OCI-LY1 (cell line): ENCODE results near the gene GPATCH8.

Experiments used
- H2AFZ ChIP-seq: fragments of 200-600 bp; sonication (generic), shearing (Covaris generic); 2 replicates; pipeline ENCODE4 v1.6.0; 2014; ENCODE audit warnings: antibody characterized with exemption, mild to moderate bottlenecking, low read length
- H3F3A ChIP-seq: fragments of 200-600 bp; sonication (generic), shearing (Covaris generic); 2 replicates; pipeline ENCODE4 v1.6.0; 2014; ENCODE audit warnings: mild to moderate bottlenecking, antibody characterized with exemption, low read length, moderate library complexity; ENCODE audit not compliant: insufficient read depth
- H3K27ac ChIP-seq: fragments of 200-600 bp; sonication (generic); 2 replicates; pipeline ENCODE4 v1.5.1; 2014; ENCODE audit warnings: low read length, mixed run types, mild to moderate bottlenecking, low read depth; ENCODE audit not compliant: poor library complexity, severe bottlenecking
- H3K27me3 ChIP-seq: fragments of 200-600 bp; sonication (generic); 2 replicates; pipeline ENCODE4 v1.6.0; 2014; ENCODE audit warnings: antibody characterized with exemption, mild to moderate bottlenecking, low read length, moderate library complexity; ENCODE audit not compliant: insufficient read depth
- H3K36me3 ChIP-seq: fragments of 200-600 bp; sonication (generic); 2 replicates; pipeline ENCODE4 v1.6.1; 2014; ENCODE audit warnings: mild to moderate bottlenecking, antibody characterized with exemption, low read length, moderate library complexity, mixed read lengths; ENCODE audit not compliant: insufficient read depth
- H3K4me1 ChIP-seq: fragments of 200-600 bp; sonication (generic); 2 replicates; pipeline ENCODE4 v1.5.1; 2014; ENCODE audit warnings: mild to moderate bottlenecking, low read length, moderate library complexity; ENCODE audit not compliant: insufficient read depth, severe bottlenecking
- H3K4me2 ChIP-seq: fragments of 200-600 bp; sonication (generic), shearing (Covaris generic); 2 replicates; pipeline ENCODE4 v1.6.1; 2014; ENCODE audit warnings: low read length
- H3K4me3 ChIP-seq: fragments of 200-600 bp; sonication (generic); 2 replicates; pipeline ENCODE4 v1.5.1; 2014; ENCODE audit warnings: low read length, low read depth, mild to moderate bottlenecking, mixed read lengths; ENCODE audit not compliant: poor library complexity, severe bottlenecking
- H3K79me2 ChIP-seq: fragments of 200-600 bp; shearing (Covaris generic); 2 replicates; pipeline ENCODE4 v1.6.1; 2016; ENCODE audit warnings: mixed run types, low read length, mixed read lengths; ENCODE audit not compliant: insufficient read depth
- H3K9ac ChIP-seq: fragments of 200-600 bp; sonication (generic), shearing (Covaris generic); 2 replicates; pipeline ENCODE4 v1.6.1; 2014; ENCODE audit warnings: mild to moderate bottlenecking, low read length, mixed read lengths
- H3K9me2 ChIP-seq: fragments of 200-600 bp; sonication (generic), shearing (Covaris generic); 2 replicates; pipeline ENCODE4 v1.6.1; 2014; ENCODE audit warnings: low read depth, mild to moderate bottlenecking, low read length, mixed read lengths
- H3K9me3 ChIP-seq: fragments of 200-600 bp; shearing (Covaris generic); 2 replicates; pipeline ENCODE4 v1.6.1; 2014; ENCODE audit warnings: low read length, mixed read lengths
- H4K20me1 ChIP-seq: fragments of 200-600 bp; sonication (generic), shearing (Covaris generic); 2 replicates; pipeline ENCODE4 v1.6.0; 2016; ENCODE audit warnings: mild to moderate bottlenecking, low read length; ENCODE audit not compliant: insufficient read depth
- EZH2 ChIP-seq: fragments of 200-600 bp; sonication (generic), shearing (Covaris generic); IDR thresholded peaks from 2 replicates; pipeline ENCODE4 v1.8.0; 2017; ENCODE audit warnings: borderline replicate concordance, mixed run types, mild to moderate bottlenecking, antibody characterized with exemption, low read length, moderate library complexity, mixed read lengths
- TF ChIP-seq, protein P1 (sequence below): fragments of 200-600 bp; sonication (generic), shearing (Covaris generic); IDR thresholded peaks from 2 replicates; pipeline ENCODE4 v1.5.1; 2017; ENCODE audit warnings: mild to moderate bottlenecking, antibody characterized with exemption, low read length, moderate library complexity, mixed read lengths

Gene GPATCH8

DNA sequence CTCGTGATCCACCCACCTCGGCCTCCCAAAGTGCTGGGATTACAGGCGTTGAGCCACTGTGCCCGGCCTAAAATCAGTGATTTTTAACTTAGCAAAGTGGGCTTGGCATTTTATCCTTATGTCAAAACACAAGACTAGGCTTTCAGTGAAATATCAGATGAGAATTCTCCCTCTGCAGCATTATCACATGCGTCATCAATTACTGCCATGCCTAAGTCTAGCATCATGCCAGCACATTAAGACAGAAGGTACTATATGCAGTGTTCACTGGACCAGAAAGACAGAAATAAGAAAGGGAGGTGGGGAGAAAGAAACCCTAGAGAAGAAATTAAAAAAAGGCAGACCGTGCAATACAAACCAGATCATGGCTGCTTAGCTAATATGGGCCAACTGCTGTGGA lies 29.8 kb downstream of the GPATCH8 start:
- H4K20me1 ChIP-seq, result no peaks in the 10 kb centered on the region
- no peak overlapping the region for H3K4me3 ChIP-seq
- peaks cover 21% of the 10 kb centered on the region; the same call in 1 of the 2 replicates for H3K36me3 ChIP-seq
- H2AFZ ChIP-seq, result no peak overlapping the region
- H3K4me1 ChIP-seq, result no peaks in the 10 kb centered on the region
- TF ChIP-seq EZH2, result no peak
- H3K27me3 ChIP-seq, result no peaks in the 10 kb centered on the region
- H3K9me3 ChIP-seq, result no peaks in the 10 kb centered on the region
- H3K9me2 ChIP-seq, result no peaks in the 10 kb centered on the region
- no peak overlapping the region for H3K4me2 ChIP-seq
- H3K9ac ChIP-seq, result no peak overlapping the region
- peaks cover 67% of the 10 kb centered on the region for H3K79me2 ChIP-seq
- H3F3A ChIP-seq, result no peaks in the 10 kb centered on the region
- H3K27ac ChIP-seq, result no peak overlapping the region

DNA sequence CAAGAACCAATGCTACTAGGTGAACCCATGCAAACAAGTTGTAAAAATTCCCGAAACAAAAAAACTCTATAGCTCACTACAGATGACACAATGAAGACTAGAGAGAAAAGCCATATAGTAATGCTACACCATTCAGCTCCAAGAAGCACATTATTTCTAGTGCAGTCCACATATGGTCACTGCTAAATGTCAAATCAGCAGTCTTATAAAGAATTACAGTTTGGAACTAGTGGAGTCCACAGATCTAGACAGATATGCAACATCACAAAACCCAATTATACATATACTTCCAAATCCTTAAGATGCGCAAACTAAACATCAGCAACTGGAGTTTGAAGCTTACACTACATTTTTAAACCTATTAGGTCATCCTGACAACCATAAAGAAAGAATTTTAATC lies 33.5 kb downstream of the GPATCH8 start:
- Histone ChIP-seq H3K79me2 (peaks cover 65% of the 10 kb centered on the region), H3F3A (no peaks in the 10 kb centered on the region), H3K27ac (no peak overlapping the region), H3K36me3 (peaks cover 38% of the 10 kb centered on the region), H3K9ac (no peak overlapping the region), H4K20me1 (no peaks in the 10 kb centered on the region), H3K9me3 (no peaks in the 10 kb centered on the region), H3K4me3 (no peak overlapping the region), H3K4me1 (peaks cover 15% of the 10 kb centered on the region), H2AFZ (no peak overlapping the region), H3K4me2 (no peak overlapping the region), H3K9me2 (no peaks in the 10 kb centered on the region), H3K27me3 (no peaks in the 10 kb centered on the region)
- no peak for TF ChIP-seq EZH2
- TF ChIP-seq, protein P1, sequence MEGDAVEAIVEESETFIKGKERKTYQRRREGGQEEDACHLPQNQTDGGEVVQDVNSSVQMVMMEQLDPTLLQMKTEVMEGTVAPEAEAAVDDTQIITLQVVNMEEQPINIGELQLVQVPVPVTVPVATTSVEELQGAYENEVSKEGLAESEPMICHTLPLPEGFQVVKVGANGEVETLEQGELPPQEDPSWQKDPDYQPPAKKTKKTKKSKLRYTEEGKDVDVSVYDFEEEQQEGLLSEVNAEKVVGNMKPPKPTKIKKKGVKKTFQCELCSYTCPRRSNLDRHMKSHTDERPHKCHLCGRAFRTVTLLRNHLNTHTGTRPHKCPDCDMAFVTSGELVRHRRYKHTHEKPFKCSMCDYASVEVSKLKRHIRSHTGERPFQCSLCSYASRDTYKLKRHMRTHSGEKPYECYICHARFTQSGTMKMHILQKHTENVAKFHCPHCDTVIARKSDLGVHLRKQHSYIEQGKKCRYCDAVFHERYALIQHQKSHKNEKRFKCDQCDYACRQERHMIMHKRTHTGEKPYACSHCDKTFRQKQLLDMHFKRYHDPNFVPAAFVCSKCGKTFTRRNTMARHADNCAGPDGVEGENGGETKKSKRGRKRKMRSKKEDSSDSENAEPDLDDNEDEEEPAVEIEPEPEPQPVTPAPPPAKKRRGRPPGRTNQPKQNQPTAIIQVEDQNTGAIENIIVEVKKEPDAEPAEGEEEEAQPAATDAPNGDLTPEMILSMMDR, result no peak

DNA sequence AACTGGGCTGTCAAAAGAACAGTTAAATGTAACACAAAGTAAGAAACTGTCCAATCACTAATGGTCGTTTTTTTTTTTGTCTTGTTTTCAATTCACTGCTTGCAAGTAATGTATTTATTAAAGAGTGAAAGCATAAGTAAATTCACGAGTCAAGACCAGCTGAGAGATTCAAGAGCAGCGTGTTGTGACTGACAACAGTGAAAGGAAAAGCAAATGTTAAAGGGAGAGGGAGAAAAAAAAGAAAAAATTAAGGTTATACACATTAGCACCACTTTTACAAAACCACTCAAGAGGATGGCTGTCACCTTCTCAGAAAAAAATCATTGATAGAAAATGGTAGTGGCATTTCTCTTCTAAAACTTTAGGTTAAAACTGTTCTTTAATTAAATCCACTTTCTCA lies 36.1 kb downstream of the GPATCH8 start:
- Histone ChIP-seq H3K27me3 (no peaks in the 10 kb centered on the region), H3K4me2 (no peak overlapping the region), H3F3A (no peaks in the 10 kb centered on the region), H3K9ac (no peak overlapping the region), H3K79me2 (peaks cover 56% of the 10 kb centered on the region), H2AFZ (no peak overlapping the region), H3K9me3 (no peaks in the 10 kb centered on the region), H4K20me1 (no peaks in the 10 kb centered on the region), H3K27ac (no peak overlapping the region), H3K4me1 (peaks cover 18% of the 10 kb centered on the region), H3K4me3 (no peak overlapping the region), H3K9me2 (no peaks in the 10 kb centered on the region), H3K36me3 (peaks cover 51% of the 10 kb centered on the region)
- no peak for TF ChIP-seq EZH2
- TF ChIP-seq, protein P1, result no peak

DNA sequence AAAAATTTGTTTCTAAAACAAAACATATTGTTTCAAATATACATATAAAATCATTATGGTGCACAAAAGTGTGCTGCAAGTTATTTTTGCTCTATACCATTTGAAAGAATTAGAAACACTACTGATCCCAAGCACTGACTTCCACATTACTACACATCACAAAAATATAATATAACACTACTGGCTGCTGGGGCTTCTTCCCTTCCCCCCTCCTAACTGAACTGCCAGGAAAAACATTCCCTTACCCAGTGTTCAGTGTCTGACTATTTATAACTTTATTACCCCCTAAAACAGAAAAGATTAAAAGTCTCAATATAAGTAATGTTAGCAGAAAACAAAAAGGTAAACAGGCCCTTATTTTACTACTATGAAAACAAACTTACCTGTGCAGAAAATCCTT lies 36.9 kb downstream of the GPATCH8 start:
- no peak overlapping the region for H2AFZ ChIP-seq
- no peak overlapping the region for H3K27ac ChIP-seq
- no peaks in the 10 kb centered on the region for H4K20me1 ChIP-seq
- no peaks in the 10 kb centered on the region for H3F3A ChIP-seq
- H3K4me1 ChIP-seq, result peaks cover 18% of the 10 kb centered on the region
- no peak overlapping the region for H3K4me2 ChIP-seq
- H3K4me3 ChIP-seq, result no peak overlapping the region
- H3K36me3 ChIP-seq, result peaks cover 56% of the 10 kb centered on the region
- H3K9me3 ChIP-seq, result no peaks in the 10 kb centered on the region
- no peak overlapping the region for H3K9ac ChIP-seq
- H3K9me2 ChIP-seq, result no peaks in the 10 kb centered on the region
- TF ChIP-seq, protein P1, result no peak
- no peak for TF ChIP-seq EZH2
- no peaks in the 10 kb centered on the region for H3K27me3 ChIP-seq
- H3K79me2 ChIP-seq, result peaks cover 54% of the 10 kb centered on the region
